DOHH2 (cell line): ENCODE results near the gene NCAPD2.

ENCODE experiments used
- H3F3A ChIP-seq: fragments of 200-600 bp; sonication (generic), shearing (Covaris generic); 2 replicates; pipeline ENCODE4 v1.6.0; 2016; ENCODE audit warnings: antibody characterized with exemption, mild to moderate bottlenecking; ENCODE audit not compliant: control insufficient read depth, insufficient read depth
- H3K27ac ChIP-seq: fragments of 200-600 bp; sonication (generic); 2 replicates; pipeline ENCODE4 v1.5.1; 2014; ENCODE audit warnings: low read depth, mild to moderate bottlenecking, low read length, moderate library complexity
- H3K27me3 ChIP-seq: fragments of 200-600 bp; sonication (generic); 2 replicates; pipeline ENCODE4 v1.6.1; 2014; ENCODE audit warnings: mild to moderate bottlenecking, low read length, mixed read lengths; ENCODE audit not compliant: control insufficient read depth
- H3K36me3 ChIP-seq: fragments of 200-600 bp; sonication (generic); 2 replicates; pipeline ENCODE4 v1.6.1; 2014; ENCODE audit warnings: mild to moderate bottlenecking, low read length, moderate library complexity, mixed read lengths; ENCODE audit not compliant: control insufficient read depth
- H3K4me1 ChIP-seq: fragments of 200-600 bp; sonication (generic); 2 replicates; pipeline ENCODE4 v1.6.1; 2014; ENCODE audit warnings: mild to moderate bottlenecking, low read length, mixed read lengths; ENCODE audit not compliant: control insufficient read depth
- H3K4me2 ChIP-seq: fragments of 200-600 bp; sonication (generic); 2 replicates; pipeline ENCODE4 v1.6.0; 2014; ENCODE audit warnings: mild to moderate bottlenecking, low read length, moderate library complexity
- H3K4me3 ChIP-seq: fragments of 200-600 bp; sonication (generic); 2 replicates; pipeline ENCODE4 v1.5.1; 2014; ENCODE audit warnings: mild to moderate bottlenecking, low read length, mixed read lengths
- H3K79me2 ChIP-seq: fragments of 200-600 bp; sonication (generic); 2 replicates; pipeline ENCODE4 v1.6.1; 2014; ENCODE audit warnings: mild to moderate bottlenecking, low read length, mixed read lengths; ENCODE audit not compliant: control insufficient read depth
- H3K9me2 ChIP-seq: fragments of 200-600 bp; sonication (generic); replicated peaks from 2 replicates; pipeline ENCODE4 v1.6.1; 2014; ENCODE audit warnings: mild to moderate bottlenecking, low read length, mixed read lengths; ENCODE audit not compliant: control insufficient read depth
- H3K9me3 ChIP-seq: fragments of 200-600 bp; sonication (generic); 2 replicates; pipeline ENCODE4 v1.6.1; 2014; ENCODE audit warnings: antibody characterized with exemption, low read length, mixed read lengths; ENCODE audit not compliant: control insufficient read depth, insufficient read depth
- H4K20me1 ChIP-seq: fragments of 200-600 bp; sonication (generic); 2 replicates; pipeline ENCODE4 v1.6.0; 2014; ENCODE audit warnings: low read depth, mild to moderate bottlenecking, antibody characterized with exemption, low read length, moderate library complexity; ENCODE audit not compliant: control insufficient read depth, insufficient read depth
- EZH2phosphoT487 ChIP-seq: fragments of 200-600 bp; sonication (generic); IDR thresholded peaks from 2 replicates; pipeline ENCODE4 v1.6.1; 2017; ENCODE audit warnings: borderline replicate concordance, mild to moderate bottlenecking, antibody characterized with exemption, low read length, moderate library complexity, mixed read lengths
- TF ChIP-seq, protein P1 (sequence below): fragments of 200-600 bp; sonication (generic); IDR thresholded peaks from one replicate; pipeline ENCODE4 v1.5.1; 2014; ENCODE audit warnings: antibody characterized with exemption, mild to moderate bottlenecking, low read depth, low read length; ENCODE audit not compliant: poor library complexity, severe bottlenecking

The NCAPD2 gene

GRCh38 chr12:6547987-6548386 lies 54.1 kb downstream of the NCAPD2 start:
- Histone ChIP-seq H3K79me2 (peaks cover 30% of the 10 kb centered on the region), H4K20me1 (no peaks in the 10 kb centered on the region), H3K4me3 (no peak overlapping the region), H3K4me2 (no peak overlapping the region), H3K4me1 (peaks cover 2% of the 10 kb centered on the region), H3F3A (no peaks in the 10 kb centered on the region), H3K27ac (no peak overlapping the region), H3K9me2 (no peaks in the 10 kb centered on the region), H3K36me3 (peaks cover 73% of the 10 kb centered on the region), H3K9me3 (no peaks in the 10 kb centered on the region), H3K27me3 (no peaks in the 10 kb centered on the region)
- no peak for TF ChIP-seq EZH2phosphoT487
- TF ChIP-seq, protein P1, sequence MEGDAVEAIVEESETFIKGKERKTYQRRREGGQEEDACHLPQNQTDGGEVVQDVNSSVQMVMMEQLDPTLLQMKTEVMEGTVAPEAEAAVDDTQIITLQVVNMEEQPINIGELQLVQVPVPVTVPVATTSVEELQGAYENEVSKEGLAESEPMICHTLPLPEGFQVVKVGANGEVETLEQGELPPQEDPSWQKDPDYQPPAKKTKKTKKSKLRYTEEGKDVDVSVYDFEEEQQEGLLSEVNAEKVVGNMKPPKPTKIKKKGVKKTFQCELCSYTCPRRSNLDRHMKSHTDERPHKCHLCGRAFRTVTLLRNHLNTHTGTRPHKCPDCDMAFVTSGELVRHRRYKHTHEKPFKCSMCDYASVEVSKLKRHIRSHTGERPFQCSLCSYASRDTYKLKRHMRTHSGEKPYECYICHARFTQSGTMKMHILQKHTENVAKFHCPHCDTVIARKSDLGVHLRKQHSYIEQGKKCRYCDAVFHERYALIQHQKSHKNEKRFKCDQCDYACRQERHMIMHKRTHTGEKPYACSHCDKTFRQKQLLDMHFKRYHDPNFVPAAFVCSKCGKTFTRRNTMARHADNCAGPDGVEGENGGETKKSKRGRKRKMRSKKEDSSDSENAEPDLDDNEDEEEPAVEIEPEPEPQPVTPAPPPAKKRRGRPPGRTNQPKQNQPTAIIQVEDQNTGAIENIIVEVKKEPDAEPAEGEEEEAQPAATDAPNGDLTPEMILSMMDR: no peak

- Histone ChIP-seq H3K9me3 (no peaks in the 10 kb centered on the region), H3K27me3 (no peaks in the 10 kb centered on the region), H3K36me3 (peaks cover 77% of the 10 kb centered on the region), H3K4me2 (no peak overlapping the region), H4K20me1 (0 out of 2 replicates have a peak, but pooled peaks cover 3% of the 10 kb centered on the region), H3F3A (no peaks in the 10 kb centered on the region), H3K27ac (no peak overlapping the region), H3K4me3 (no peak overlapping the region), H3K9me2 (no peaks in the 10 kb centered on the region), H3K4me1 (peaks cover 7% of the 10 kb centered on the region), H3K79me2 (peaks cover 36% of the 10 kb centered on the region)
- TF ChIP-seq EZH2phosphoT487: no peak
- TF ChIP-seq, protein P1: no peak
Observed at GRCh38 chr12:6548556-6548955, 54.7 kb downstream of the NCAPD2 start.

- H3K27me3 ChIP-seq: no peaks in the 10 kb centered on the region
- no peaks in the 10 kb centered on the region for H3F3A ChIP-seq
- peaks cover 42% of the 10 kb centered on the region for H3K79me2 ChIP-seq
- H3K36me3 ChIP-seq: peaks cover 79% of the 10 kb centered on the region
- H3K27ac ChIP-seq: no peak overlapping the region
- TF ChIP-seq EZH2phosphoT487: no peak
- TF ChIP-seq, protein P1: no peak
- H3K9me3 ChIP-seq: no peaks in the 10 kb centered on the region
- H3K9me2 ChIP-seq: no peaks in the 10 kb centered on the region
- H3K4me2 ChIP-seq: no peak overlapping the region
- H4K20me1 ChIP-seq: 0 out of 2 replicates have a peak, but pooled peaks cover 3% of the 10 kb centered on the region
- H3K4me1 ChIP-seq: peaks cover 11% of the 10 kb centered on the region
- H3K4me3 ChIP-seq: no peak overlapping the region
Observed at GRCh38 chr12:6548966-6549683, 55.2 kb downstream of the NCAPD2 start.
